Fibroblast of upper back skin (primary cell): ENCODE data around the gene BRD1.
"Not testable (repeated sequence)": the region's sequence is repeated elsewhere in the genome, so short reads cannot be mapped to it uniquely, and the experiment has no call there.

Source experiments
- DNase-seq: peaks from one replicate; pipeline ENCODE4 v3.0.0-alpha.2; 2013

The BRD1 gene

GRCh38 chr22:49767355-49768062, 60.2 kb downstream of the BRD1 start:
- peak; percentile 45 for DNase-seq

GRCh38 chr22:49765951-49766350, 61.7 kb downstream of the BRD1 start:
- DNase-seq: no peak

GRCh38 chr22:49765091-49765771, 62.4 kb downstream of the BRD1 start:
- no peak for DNase-seq

DNA sequence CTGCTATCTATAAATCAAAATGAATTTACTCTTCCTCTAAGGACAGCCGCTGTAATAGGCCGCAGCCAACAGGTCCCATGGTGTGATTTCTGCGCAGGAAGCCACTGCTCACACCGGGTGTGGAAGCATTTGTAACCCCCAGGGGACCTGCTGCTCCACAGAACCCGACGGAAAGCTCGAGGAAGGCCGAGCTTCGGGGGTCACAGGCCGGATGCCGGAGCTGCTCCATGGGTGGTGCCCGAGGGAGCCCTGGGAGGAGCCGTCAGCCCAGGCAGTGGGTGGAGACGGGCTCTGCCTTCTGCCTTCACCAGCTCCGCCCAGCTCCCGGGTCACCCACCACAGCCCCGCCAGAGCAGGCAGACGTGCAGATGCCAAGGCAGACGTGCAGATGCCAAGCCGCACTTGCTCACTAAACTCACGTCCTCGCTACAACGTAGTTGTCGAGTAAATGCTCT, 63.5 kb downstream of the BRD1 start:
- peak; percentile 26 for DNase-seq

DNA sequence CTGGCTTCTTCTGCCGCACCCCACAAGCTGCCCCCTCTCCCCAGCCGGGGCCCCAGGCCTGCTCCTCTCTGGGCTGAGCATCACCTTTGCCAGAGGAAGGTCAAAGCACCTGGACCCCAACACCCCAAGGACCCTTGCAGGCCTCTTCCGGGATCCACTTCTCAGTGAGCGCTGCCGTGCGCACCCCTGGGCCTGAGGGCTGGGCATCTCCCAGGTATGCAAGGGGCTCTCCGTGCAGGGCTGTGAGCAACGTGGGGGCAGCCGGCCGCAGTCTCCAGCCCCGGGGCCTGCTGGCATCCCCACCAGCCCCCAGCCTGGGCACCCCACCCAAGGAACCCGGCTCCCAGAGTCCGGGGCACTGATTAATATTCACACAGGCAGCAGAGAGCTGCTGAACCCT, 64.0 kb downstream of the BRD1 start:
- DNase-seq: no peak

DNA sequence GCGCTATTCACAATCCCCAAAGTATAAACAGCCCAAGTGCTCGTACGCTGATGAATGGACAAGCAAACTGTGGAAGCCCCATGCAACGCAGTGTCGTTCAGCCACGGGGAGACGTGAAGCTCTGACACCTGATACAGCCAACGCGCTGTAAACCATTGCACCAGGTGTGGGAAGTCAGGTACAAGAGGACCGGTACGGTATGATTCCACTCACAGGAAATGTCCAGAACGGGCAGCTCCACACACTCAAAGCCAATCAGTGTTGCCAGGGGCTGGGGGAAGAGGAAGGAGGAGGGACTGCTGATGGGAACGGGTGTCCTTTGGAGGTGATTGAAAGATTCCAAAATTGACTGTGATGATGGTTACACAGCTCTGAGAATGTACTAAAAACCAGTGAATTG, 64.5 kb downstream of the BRD1 start:
- DNase-seq: no peak

DNA sequence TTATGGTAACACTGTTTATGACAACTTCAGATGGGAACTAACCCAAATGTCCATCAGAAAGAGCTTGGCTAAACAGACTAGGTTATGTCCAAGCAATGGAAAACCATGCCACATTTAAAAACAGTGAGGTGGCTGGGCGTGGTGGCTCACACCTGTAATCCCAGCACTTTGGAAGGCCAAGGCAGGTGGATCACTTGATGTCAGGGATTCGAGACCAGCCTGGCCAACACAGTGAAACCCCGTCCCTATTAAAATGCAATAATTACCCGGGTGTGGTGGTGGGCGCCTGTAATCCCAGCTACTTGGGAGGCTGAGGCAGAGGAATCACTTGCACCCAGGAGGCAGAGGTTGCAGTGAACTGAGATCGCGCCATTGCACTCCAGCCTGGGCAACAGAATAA, 65.1 kb downstream of the BRD1 start:
- not testable (repeated sequence) for DNase-seq

DNA sequence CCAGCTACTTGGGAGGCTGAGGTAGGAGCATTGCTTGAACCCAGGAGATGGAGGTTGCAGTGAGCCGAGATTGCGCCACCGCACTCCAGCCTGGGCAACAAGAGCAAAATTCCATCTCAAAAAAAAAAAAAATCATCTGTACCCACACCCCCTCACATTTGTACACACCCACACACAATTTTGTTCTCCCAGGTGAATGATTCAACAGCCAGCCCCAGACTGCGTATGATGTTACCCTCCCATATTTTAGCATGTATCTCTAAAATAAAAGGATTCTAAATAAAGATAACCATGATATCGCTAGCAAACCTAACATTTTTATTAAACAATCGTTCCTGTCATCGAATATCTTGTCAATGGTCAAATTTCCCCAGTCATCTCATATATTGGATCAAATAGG, 65.8 kb downstream of the BRD1 start:
- DNase-seq: no peak

DNA sequence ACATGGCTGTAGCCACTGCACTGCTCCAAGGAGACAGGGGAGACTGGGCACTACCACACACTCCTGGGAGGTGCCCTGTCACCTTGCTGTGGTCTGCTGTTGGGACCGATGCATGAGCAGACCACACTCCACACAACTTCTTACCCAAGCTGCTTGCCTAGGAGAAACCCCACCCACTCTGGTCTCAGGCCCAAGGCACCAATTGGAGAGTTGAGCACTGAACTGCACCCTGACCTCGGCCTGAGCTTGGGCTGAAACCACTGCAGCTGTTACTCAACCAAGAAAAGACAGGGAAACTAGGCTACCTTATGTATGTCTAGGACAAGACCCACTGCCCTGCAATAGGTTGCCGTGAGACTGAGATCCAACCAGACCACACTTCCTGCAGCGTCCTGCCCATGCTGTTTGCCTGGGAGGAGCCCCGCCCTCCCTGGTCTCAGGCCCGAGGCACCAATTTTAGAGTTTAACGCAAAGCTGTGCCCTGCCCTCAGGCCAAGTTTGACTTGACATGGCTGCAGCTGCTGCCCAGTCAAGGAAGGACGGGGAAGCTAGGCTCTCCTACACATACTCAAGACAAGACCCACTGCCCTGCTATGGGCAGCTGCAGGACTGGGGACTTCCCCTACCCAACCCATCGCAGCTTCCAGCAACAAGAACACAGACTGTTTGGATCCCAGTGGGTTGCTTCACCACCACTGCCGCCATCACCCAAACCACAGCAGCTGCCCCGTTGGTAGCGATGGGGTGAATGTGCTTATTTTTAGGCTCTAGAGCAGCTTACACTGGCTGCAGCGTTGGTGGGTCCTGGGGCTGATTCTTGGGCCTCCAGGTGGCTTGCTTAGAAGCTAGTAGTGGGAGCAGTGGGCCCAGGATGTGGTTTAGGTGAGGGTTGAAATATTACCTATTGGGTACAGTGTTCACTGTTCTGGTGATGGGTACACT, 66.8 kb downstream of the BRD1 start:
- no peak for DNase-seq

GRCh38 chr22:49760280-49760629, 67.4 kb downstream of the BRD1 start:
- DNase-seq: no peak

GRCh38 chr22:49756676-49757075, 71.0 kb downstream of the BRD1 start:
- DNase-seq: no peak

GRCh38 chr22:49756201-49756600, 71.5 kb downstream of the BRD1 start:
- no peak for DNase-seq

DNA sequence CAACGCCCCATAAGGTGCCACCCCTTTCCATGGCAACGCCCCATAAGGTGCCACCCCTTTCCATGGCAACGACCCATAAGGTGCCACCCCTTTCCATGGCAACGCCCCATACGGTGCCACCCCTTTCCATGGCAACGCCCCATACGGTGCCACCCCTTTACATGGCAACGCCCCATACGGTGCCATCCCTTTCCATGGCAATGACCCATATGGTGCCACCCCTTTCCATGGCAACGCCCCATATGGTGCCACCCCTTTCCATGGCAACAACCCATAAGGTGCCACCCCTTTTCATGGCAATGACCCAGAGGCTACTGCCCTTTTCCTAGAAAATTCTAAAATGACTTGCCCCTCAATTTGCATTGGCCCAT, 72.1 kb downstream of the BRD1 start:
- no peak for DNase-seq

- no peak for DNase-seq
These were observed 72.7 kb downstream of the BRD1 start for GRCh38 chr22:49754696-49755630.

GRCh38 chr22:49753961-49754695, 73.5 kb downstream of the BRD1 start:
- DNase-seq: no peak

- no peak for DNase-seq
These were observed 74.3 kb downstream of the BRD1 start for GRCh38 chr22:49753276-49753890.

DNA sequence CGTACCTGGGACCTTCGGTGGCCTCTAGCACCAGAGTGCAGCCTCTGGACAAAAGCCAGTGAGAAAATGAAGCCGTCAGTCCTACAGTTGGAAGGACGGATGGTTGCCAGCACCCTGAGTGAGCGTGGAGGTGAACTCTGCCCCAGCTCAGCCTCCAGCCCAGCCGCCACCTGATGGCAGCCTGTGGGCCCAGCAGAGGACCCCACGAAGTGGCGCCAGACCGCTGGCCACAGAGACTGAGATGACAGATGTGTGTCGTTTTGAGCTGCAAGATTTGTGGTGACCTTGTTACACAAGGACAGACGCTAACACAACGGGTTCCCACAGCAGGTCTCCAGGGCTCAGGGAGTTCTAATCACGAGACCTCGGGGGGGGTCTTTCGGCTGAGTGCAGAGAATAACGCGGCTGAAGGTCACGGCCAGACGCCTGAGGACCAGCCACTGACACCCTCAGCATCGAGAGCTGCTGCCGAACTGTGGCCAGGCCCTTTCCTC, 75.0 kb downstream of the BRD1 start:
- DNase-seq: no peak

DNA sequence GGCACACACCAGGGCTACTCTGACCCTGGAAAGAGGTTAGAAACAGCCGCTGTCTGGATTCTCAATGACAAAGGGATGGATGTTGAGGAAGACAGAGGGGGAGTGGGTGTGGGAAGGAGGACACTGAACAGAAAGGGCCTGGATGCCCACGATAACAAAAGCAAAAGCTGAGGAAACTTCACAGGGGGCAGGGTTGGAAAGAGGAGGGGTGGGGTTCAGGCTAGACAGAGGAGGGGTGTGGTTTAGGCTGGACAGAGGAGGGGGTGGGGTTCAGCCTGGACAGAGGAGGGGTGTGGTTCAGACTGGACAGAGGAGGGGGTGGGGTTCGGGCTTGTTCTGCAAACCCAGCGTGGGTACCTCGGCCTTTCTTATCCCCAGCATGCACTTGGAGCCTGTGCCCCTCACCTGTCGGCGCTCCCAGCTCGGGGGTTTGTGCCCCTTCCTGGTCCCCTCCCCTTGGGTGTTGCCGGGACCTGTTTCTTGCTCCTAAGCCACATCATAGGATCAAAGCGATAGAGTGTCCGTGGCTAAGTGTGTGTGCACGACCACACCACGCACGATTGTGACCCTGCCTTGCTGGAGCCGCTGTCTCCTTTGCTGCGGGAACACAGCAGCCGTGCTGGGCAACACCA, 75.6 kb downstream of the BRD1 start:
- DNase-seq: no peak

- no peak for DNase-seq
These were observed 76.2 kb downstream of the BRD1 start for GRCh38 chr22:49751318-49751965.

DNA sequence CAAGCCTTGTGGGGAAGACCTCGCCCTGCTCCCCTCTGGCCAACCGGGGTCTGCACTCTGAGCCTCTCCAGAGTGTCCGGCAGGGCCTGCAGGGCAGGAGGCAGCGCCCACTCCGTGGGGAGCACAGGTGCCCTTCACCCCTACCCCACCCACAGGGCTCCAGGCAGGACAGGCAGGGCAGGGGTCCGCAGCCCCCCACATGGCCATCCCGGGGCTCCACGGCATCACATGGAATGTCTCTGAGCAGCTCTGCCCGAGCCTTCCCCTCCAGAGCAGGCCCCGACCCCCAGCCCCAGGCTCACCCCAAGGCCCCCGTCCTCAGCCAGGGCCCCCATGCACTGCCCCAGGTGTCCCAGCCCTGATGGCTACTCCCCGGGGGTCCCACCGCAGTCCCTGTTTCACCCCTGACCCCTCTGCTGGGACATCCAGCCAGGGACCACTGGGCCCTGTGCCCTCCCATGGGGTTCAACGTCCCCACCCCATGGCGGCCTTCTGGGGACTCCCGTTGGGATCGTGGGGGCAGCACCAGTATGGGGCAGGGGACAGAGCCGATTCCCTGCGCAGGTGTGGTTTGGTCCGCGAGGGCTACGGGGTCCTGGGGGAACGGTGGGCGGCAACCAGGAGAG, 77.7 kb downstream of the BRD1 start:
- DNase-seq: no peak
